ELR (cell line): Measurements from ENCODE around the gene ZIC5.
A peak's percentile ranks its signal among the peaks of the same experiment; 100 is the strongest.

ENCODE experiments used
- DNase-seq: peaks from one replicate; pipeline ENCODE4 v3.0.0-alpha.2; 2015; ENCODE audit warnings: low read depth

Gene ZIC5

DNA sequence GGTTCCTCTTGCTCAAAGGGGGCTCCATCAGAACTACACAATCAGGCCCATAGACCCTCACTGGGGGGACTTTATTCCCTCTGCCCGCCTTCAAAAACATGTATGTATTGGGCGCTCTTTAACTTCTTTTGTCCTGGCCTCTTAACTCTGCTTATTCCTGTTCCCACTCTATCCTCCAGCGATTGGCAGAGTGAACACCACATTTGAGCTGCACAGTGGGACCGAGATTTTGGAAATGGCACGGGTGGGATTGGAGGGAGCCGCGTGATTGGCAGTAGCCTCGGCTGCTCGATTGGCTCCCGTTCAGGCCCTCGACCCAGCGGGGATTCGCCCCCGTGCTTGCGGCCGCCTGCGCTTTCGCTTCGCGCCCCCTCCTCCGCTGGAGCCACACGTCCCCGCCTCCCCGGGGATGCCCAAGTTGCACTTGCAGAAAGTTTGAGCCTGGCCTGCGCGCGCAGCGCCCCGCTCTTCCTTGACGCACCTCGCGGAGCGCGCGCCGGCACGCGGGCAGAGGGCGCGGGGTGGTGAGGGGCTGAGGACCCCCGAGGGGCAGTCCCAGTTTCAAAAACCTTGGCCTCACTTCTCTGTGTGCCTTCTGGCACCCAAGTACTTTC is at the start of gene ZIC5:
TSS of gene ZIC5 (minus strand) at position 192 of the 614 bp plus-strand sequence. CDS start at position 28, 164 bp downstream.
- no peak for DNase-seq

DNA sequence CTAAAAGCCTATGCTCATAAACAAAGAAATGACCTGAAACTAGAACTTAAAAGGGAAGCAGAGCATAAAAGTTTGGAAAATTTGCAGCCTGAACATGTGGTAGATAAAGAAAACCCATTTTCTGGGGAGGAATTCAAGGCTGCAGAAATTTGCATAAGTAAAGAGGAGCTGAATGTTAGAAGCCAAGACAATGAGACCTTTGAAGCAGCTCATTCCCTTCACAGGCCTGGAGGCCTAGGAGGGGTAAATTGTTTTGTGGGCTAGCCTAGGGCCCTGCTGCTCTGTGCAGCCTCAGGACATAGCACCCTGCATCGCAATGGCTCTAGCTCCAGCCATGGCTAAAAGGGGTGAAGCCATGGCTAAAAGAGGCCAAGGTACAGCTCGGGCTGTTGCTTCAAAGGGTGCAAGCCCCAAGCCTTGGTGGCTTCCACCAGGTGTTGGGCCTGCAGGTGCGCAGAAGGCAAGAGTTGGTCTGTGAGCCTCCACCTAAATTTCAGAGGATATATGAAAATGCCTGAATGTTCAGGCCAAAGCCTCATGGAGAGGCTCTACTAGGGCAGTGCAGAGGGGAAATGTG is 48.3 kb upstream of the ZIC5 start:
- no peak for DNase-seq

GRCh38 chr13:100014621-100015020 is 43.1 kb upstream of the ZIC5 start:
- DNase-seq = no peak

- no peak for DNase-seq
Measured at GRCh38 chr13:99998261-99998660, 26.7 kb upstream of the ZIC5 start.

- DNase-seq = no peak
Measured at GRCh38 chr13:99997702-99998214, 26.2 kb upstream of the ZIC5 start.

DNA sequence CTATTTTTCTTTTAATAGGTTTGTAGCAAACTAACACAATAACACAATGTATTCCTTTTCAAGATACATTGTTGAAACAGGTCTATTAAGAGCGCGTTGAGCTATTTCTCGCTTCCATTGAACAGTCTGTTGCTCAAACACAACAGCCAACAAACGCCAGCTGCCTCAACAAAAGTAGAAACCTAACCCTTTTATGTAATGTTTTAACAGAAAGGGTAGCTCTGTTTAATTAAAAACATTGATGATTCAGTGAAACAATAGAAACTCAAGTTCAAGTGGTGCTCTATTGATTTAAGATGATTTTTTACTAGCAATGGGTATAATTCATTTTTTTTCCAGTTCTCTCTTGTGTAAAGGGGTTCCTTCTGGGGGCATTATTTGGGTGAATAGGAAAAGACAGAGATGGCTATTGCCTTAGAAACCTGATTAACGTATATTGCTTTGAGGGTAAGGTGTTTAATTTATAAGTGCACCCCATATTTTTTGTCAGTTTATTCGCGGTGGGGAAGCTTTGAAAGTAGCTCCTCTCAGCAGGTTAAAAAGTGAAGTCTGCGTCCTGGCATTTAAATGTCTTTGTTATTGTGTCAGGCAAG is 24.9 kb upstream of the ZIC5 start:
- no peak for DNase-seq

GRCh38 chr13:99995589-99996380 is 24.2 kb upstream of the ZIC5 start:
- no peak for DNase-seq

DNA sequence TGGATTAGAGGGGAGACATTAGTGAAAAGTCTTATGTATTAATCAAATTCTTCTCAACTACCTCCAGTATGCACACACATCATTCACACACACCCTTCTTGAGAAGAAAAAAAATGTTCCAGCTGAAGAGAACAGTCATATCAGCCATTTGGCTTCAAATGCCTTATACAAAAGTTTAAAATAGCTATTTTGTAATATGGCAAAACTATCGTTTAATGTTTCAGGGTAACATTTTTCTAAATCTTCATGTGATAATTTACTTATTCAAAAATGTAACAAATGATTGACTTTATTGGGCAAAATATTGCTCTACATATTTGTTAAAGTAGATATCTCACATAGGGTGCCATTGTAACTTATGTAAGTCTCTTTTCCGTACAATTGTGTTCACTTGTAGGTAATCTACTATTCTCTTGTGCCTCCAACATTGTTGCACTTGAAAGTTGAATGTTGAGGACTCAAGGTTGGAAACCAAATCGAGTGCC is 23.6 kb upstream of the ZIC5 start:
- no peak for DNase-seq

DNA sequence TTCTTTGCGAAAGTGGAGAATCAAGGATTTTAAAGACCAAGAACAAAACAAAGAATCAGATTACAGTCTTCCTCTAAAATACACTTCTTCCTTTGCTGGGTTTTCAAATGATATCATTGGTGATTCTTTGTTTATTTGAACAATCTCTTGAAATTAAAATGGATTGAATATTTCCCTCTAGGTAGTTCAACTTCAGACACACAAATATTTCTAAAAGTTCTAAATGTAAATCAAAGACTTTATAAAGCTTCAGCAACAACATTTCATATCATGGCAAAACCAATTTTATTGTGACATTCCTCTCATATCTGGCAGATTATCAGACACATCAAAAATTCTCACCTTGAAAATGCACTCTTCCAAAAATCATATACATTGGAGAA is 23.1 kb upstream of the ZIC5 start:
- DNase-seq = no peak

GRCh38 chr13:99993660-99994637 is 22.4 kb upstream of the ZIC5 start:
- DNase-seq = no peak

DNA sequence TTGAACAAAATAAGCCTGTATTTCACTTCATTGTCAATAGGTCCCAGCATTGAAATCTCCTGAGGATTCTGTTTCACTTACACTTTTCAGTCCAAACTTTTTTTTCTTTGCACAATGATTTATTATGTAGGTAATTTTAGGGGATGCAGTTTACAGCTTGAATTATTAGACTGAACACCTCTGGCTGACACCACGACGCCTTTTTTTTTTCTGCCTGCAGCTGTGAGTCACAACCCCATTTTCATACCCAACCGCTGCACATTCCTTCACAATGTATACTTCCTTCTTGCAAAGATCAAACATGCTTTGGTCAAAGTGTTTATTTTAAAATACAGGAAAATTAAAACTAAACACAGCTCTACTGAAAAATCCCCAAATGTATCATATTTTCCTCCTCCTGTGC is 21.4 kb upstream of the ZIC5 start:
- DNase-seq = peak; percentile 59

DNA sequence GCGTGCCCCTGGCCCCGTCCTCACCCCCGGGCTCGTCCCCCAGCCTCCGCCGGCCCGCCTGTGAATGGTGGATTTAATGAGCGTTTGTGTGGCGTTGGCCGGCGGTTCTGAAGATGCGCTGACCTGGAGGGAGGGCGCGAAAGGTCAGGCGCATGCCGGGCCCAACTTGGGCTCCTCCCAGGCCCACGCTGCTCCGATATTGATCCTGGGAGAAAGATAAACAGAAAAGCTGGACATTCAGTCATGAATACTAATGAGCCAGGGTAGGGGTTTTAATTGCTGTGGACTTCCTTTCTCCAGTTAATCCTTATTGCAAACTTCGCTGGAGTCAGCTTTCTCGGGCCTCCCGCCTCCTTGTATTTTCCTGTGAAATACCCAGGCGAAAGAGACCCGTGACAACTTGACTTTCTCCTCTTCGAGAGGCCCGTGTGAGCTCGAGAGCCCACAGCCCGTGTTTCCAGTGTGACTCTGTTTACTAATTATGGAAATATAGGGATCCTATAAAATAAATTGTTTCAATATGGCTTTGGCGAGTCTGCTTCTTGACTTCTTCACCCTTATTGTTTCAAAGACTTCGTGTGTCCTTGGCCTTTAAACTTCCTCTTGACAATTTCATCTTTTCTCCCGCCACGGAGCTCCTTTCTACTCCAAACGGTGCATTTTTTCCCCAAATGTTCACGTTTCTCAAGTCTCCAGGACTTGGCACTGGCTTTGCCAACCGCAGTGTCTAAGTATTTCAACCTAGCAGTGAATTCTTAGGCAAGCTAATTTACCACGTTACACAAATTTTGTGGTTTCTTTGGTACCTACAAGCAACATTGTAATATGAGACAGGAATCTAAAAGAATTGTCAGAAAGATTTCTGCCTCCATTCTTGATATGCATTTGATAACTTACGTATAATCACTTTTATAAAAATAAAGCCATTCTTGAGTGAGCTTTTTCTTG is 20.5 kb upstream of the ZIC5 start:
- no peak for DNase-seq

GRCh38 chr13:99991013-99991827 is 19.7 kb upstream of the ZIC5 start:
- DNase-seq = no peak

DNA sequence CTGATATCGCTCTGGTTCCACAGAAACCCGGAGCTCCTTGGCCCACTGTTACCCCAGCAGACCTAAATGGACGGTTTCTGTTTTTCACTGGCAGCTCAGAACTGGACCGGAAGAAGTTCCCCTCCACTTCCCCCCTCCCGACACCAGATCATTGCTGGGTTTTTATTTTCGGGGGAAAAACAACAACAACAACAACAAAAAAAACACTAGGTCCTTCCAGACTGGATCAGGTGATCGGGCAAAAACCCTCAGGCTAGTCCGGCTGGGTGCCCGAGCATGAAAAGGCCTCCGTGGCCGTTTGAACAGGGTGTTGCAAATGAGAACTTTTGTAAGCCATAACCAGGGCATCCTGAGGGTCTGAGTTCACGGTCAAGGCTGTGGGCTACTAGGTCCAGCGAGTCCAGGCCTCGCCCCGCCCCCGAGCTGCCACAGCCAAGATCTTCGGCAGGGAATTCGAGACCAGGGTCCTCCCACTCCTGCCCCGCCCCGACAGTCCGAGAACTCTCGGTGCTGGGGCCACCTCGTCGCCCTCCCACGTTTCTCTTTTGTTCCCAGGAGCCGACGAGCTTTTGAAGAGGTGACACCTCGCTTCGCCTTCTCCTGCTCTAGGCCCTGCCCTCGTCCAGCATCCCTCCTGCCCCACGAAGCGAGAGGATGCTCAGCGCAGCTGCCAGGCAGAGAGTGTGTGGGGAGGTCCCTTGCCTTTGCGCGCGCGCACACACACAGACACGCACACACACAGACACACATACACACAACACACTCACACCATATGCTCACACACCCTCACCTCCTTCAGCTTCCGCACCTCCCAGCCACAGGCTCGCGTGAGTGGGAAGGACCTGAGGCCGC is 18.8 kb upstream of the ZIC5 start:
- DNase-seq = no peak

- no peak for DNase-seq
Measured at GRCh38 chr13:99989276-99990125, 17.9 kb upstream of the ZIC5 start.

DNA sequence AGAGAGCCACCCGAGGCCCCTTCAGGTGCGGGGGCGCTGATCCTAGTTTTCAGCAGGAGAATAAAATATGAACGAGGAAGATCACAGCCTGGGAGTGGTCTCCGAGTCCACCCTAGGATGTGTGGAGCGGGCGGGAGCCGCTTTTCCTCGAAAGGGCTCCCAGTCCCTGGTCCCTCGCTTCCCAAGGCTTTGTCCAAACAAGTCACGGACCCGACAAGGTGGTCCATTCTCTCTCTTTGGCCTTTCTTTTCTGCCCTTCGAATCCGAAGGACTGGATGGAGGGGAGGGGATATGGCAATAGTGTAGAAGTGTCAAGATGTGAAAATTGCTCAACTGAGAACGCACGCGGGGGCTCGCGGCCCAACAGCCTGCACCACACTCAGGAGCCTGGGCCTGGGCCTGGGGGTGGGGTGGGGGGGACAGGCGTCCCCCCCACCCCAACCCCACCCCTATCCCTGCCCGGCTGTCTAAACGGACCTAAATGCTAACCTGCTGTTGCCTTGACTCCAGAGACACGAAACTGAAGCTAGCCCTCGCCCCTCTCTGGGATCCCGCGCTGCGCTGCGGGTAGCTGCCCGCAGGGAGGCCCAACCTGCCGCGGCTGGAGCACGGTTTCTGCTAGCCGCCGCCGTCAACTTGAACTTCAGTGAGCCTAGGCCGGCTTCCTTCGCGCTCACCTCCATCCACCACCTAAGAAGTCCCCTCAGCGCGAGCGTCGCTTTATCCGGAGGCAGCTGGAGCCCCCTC is 17.1 kb upstream of the ZIC5 start:
- no peak for DNase-seq
